Measurements from ENCODE around the gene SELENOV. TPM values are rescaled to one million over a fixed set of nuclear protein-coding genes. Genes with fewer than 3 reads are reported as not detected.

Gene SELENOV
- total and polyA plus RNA-seq, 9 of the 15 experiments (the other 6 are each of a cell fraction or from before 2014, with no cell fraction given) = 0.04 to 0.09 (median 0.06) TPM; not detected in 4

DNA sequence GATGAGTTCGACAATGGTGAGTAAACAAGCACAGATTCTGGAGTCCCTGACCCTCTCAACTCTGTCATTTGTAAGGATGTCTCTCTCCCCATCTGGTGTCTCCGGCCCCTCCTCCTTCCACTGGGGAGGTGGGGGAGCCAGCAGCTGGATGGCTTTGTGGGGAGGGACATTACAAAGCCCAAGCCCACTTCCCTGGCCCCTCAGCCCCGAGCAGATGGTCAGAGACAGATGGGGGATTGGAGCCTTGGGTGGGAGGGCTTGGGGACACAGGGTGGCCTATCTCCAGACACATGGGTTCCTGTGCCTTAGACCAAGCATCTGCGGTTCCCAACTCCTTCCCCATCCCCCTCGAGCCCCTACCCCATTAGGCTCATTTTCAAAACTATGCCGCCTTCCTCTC is 31.8 kb upstream of the SELENOV start (continued):
- no peak for TF ChIP-seq SMC3 (conservative IDR thresholded peaks at IDR 0.05; ENCODE audit: insufficient read depth, low read depth, low read length)
- no peak for TF ChIP-seq CEBPG (CRISPR knock-in tag; IDR thresholded peaks at IDR 0.05)
- TF ChIP-seq CEBPG (tag; conservative IDR thresholded peaks at IDR 0.05 in 1 of 2, IDR thresholded peaks at IDR 0.05 in 1 of 2) = no peak
- no peak for TF ChIP-seq SRSF9 (IDR thresholded peaks at IDR 0.05; ENCODE audit: borderline replicate concordance, low read depth, low read length)
- TF ChIP-seq, protein P1, sequence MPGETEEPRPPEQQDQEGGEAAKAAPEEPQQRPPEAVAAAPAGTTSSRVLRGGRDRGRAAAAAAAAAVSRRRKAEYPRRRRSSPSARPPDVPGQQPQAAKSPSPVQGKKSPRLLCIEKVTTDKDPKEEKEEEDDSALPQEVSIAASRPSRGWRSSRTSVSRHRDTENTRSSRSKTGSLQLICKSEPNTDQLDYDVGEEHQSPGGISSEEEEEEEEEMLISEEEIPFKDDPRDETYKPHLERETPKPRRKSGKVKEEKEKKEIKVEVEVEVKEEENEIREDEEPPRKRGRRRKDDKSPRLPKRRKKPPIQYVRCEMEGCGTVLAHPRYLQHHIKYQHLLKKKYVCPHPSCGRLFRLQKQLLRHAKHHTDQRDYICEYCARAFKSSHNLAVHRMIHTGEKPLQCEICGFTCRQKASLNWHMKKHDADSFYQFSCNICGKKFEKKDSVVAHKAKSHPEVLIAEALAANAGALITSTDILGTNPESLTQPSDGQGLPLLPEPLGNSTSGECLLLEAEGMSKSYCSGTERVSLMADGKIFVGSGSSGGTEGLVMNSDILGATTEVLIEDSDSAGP (CRISPR knock-in tag; IDR thresholded peaks at IDR 0.05) = no peak
- TF ChIP-seq, protein P2, sequence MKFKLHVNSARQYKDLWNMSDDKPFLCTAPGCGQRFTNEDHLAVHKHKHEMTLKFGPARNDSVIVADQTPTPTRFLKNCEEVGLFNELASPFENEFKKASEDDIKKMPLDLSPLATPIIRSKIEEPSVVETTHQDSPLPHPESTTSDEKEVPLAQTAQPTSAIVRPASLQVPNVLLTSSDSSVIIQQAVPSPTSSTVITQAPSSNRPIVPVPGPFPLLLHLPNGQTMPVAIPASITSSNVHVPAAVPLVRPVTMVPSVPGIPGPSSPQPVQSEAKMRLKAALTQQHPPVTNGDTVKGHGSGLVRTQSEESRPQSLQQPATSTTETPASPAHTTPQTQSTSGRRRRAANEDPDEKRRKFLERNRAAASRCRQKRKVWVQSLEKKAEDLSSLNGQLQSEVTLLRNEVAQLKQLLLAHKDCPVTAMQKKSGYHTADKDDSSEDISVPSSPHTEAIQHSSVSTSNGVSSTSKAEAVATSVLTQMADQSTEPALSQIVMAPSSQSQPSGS (CRISPR knock-in tag; IDR thresholded peaks at IDR 0.05) = no peak
- TF ChIP-seq RAD21 (CRISPR knock-in tag; conservative IDR thresholded peaks at IDR 0.05 in 1 of 2, IDR thresholded peaks at IDR 0.05 in 1 of 2) = no peak
- no peak for TF ChIP-seq HNRNPUL1 (IDR thresholded peaks at IDR 0.05; ENCODE audit: low read length)
- TF ChIP-seq XRCC5 (IDR thresholded peaks at IDR 0.05; ENCODE audit: low read depth, low read length) = no peak

All from K562 (cell line).